Right atrium auricular region (tissue), 2 donors: ENCODE data around the gene SLC7A5. TPM values are rescaled to one million over a fixed set of nuclear protein-coding genes. Genes with fewer than 3 reads are reported as not detected.
"Not testable (repeated sequence)": the region's sequence is repeated elsewhere in the genome, so short reads cannot be mapped to it uniquely, and the experiment has no call there.

Experiments used
- DNase-seq: peaks from one replicate; pipeline ENCODE4 v3.0.0-alpha.2; 2019; ENCODE audit warnings: low spot score
- H3K27ac ChIP-seq, 2 donors: fragments of 200-600 bp; sonication (generic); 1 replicate in 1 of 2; 2 replicates in 1 of 2; pipeline ENCODE4 v1.5.1; 2016 to 2019
- H3K27me3 ChIP-seq, 2 donors: fragments of 200-600 bp; sonication (generic); one replicate each; pipeline versions ENCODE4 v1.5.1 to v1.6.0; 2017 to 2019
- H3K36me3 ChIP-seq: fragments of 200-600 bp; sonication (generic); one replicate; pipeline ENCODE4 v1.5.1; 2016
- H3K4me1 ChIP-seq, 2 donors: fragments of 200-600 bp; sonication (generic); one replicate each; pipeline versions ENCODE4 v1.5.1 to v1.6.0; 2017 to 2019
- H3K4me3 ChIP-seq, 2 donors: fragments of 200-600 bp; sonication (generic); 1 replicate in 1 of 2; 2 replicates in 1 of 2; pipeline ENCODE4 v1.5.1; 2017 to 2019; ENCODE audit warnings: mild to moderate bottlenecking in 1 of 2, moderate library complexity in 1 of 2
- H3K9me3 ChIP-seq, 2 donors: fragments of 200-600 bp; sonication (generic); one replicate each; pipeline ENCODE4 v1.5.1; 2019
- total RNA-seq, 2 donors: library from RNA; depleted of rRNA; stranded (reverse); fragments of >200 nt; gene quantifications; one replicate each; pipeline ENCODE4 v1.1.0, GENCODE V29; 2016
- TF ChIP-seq, protein P1 (sequence below), 2 donors: fragments of 200-600 bp; sonication (generic); IDR thresholded peaks; one replicate each; pipeline ENCODE4 v1.5.1; 2019; ENCODE audit warnings: antibody characterized with exemption in 2 of 2

Gene SLC7A5
- total RNA-seq, 2 donors from 2014 or later, result 5.8 to 12.8 TPM

DNA sequence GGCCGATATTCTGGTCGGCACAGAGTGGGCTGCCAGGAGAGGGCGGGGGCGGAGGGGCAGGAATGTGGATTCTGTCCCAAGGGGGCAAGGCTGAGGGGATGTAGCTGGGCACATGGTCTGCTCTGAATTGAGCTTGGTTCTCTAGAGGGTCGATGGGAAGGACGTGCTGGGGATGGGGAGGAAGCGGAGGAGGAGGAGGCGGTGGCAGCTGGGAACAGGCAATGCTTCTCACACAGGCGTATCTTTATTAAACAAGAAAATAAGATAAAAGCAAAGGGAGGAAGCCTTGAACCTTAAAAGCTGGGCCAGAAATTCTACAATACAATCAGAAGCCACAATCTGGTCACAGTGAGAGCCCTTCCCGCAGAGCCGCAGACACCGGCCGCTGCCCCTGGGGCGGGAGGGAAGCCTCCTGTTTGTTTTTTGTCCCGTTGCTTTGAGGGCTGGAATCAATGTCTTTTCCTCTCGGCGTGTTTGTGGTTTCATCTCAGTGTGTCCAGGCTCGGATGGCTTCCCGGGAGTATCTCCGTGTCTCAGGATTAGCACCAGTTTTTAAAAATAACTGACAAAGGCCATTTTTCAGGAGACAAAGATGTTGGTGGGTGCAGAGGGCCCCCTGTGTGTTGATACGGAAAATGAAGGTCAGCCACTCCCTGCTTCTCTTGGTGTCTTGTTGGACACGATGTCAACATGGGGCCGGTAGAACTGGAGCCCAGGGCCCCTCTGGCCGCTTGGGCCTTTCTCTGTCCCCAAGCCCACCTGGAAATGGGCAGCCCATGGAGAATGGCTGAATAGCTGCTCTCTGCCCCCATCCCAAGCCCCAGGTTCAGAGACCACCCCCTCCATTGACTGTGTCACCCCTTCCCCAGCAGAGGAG, 12.3 kb upstream of the SLC7A5 start:
- no peaks in the 10 kb centered on the region for H3K36me3 ChIP-seq
- no peaks in the 10 kb centered on the region for H3K4me1 ChIP-seq
- no peak overlapping the region for H3K4me3 ChIP-seq
- H3K27me3 ChIP-seq, result no peaks in the 10 kb centered on the region
- TF ChIP-seq, protein P1, sequence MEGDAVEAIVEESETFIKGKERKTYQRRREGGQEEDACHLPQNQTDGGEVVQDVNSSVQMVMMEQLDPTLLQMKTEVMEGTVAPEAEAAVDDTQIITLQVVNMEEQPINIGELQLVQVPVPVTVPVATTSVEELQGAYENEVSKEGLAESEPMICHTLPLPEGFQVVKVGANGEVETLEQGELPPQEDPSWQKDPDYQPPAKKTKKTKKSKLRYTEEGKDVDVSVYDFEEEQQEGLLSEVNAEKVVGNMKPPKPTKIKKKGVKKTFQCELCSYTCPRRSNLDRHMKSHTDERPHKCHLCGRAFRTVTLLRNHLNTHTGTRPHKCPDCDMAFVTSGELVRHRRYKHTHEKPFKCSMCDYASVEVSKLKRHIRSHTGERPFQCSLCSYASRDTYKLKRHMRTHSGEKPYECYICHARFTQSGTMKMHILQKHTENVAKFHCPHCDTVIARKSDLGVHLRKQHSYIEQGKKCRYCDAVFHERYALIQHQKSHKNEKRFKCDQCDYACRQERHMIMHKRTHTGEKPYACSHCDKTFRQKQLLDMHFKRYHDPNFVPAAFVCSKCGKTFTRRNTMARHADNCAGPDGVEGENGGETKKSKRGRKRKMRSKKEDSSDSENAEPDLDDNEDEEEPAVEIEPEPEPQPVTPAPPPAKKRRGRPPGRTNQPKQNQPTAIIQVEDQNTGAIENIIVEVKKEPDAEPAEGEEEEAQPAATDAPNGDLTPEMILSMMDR (IDR thresholded peaks at IDR 0.05), result no peak
- H3K9me3 ChIP-seq, result no peaks in the 10 kb centered on the region
- DNase-seq, result no peak
- no peak overlapping the region for H3K27ac ChIP-seq

DNA sequence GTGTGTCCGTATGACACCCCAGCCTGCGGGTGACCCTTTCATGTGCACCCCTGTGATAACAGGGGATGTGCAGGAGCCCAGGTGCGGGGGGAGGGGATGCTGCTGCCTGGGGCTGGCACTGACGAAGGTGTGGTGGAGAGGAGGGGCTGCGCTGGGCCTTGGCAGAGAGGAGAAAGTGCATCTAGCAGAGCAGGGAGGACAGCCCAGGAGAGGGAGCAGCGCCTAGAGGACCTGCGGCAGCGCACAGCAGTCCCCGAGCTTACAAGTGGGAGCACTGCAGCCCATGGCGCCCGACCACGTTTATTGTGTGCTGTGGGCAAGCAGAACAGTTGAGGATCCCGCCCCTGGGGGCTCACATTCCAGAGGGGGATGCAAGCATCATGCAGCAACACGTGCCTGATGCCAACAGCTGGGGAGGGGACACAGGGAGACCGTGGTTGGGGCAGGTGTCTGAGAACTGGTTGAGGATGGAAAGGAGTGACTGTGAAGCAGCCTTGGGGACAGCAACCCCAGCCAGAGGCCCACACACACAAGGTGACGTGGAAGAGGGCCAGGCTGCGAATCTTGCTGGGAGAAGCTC, 10.9 kb upstream of the SLC7A5 start:
- Histone ChIP-seq H3K4me3 (no peak overlapping the region), H3K36me3 (no peaks in the 10 kb centered on the region), H3K4me1 (no peaks in the 10 kb centered on the region), H3K27me3 (no peaks in the 10 kb centered on the region), H3K27ac (no peak overlapping the region), H3K9me3 (no peaks in the 10 kb centered on the region)
- no peak for DNase-seq
- TF ChIP-seq, protein P1 (IDR thresholded peaks at IDR 0.05), result no peak

DNA sequence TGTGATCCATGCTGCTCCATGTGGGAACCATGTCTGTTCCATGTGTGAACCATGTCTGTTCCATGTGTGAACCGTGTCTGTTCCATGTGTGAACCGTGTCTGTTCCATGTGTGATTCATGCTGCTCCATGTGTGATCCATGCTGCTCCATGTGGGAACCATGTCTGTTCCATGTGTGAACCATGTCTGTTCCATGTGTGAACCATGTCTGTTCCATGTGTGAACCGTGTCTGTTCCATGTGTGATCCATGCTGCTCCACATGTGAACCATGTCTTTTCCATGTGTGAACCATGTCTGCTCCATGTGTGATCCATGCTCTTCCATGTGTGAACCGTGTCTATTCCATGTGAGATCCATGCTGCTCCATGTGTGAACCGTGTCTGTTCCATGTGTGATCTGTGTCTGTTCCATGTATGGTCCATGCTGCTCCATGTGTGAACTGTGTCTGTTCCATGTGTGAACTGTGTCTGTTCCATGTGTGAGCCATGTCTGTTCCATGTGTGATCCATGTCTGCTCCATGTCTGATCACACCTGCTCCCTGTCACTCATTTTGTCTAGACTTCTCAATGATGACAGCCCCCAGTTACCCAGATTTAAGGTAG, 10.2 kb upstream of the SLC7A5 start:
- not testable (repeated sequence) for H3K36me3 ChIP-seq, H3K27me3 ChIP-seq, H3K9me3 ChIP-seq, H3K4me3 ChIP-seq, H3K27ac ChIP-seq, H3K4me1 ChIP-seq, DNase-seq

DNA sequence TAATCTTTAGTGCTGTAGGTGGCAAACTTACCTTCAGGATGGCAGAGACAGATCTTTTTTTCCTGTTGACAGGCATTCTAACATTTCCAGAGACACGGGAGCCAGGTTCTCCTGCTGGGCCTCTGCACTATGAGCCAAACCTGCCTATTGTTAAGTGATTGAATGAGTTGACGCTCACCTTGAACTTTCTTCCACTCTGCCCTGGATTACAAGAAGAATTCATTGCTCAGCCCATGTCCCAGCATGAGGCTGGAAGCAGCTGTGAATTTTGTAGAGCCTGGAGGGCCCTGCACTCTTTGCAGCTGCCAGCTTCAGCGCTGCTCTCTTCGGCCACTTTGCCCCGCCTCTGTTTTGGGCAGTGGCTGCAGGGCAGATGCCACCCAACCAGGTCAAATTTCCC, 9.4 kb upstream of the SLC7A5 start:
- no peak for DNase-seq
- TF ChIP-seq, protein P1 (IDR thresholded peaks at IDR 0.05), result no peak
- Histone ChIP-seq H3K27ac (no peak overlapping the region), H3K36me3 (no peaks in the 10 kb centered on the region), H3K4me1 (no peaks in the 10 kb centered on the region), H3K27me3 (no peaks in the 10 kb centered on the region), H3K4me3 (no peak overlapping the region), H3K9me3 (no peaks in the 10 kb centered on the region)

DNA sequence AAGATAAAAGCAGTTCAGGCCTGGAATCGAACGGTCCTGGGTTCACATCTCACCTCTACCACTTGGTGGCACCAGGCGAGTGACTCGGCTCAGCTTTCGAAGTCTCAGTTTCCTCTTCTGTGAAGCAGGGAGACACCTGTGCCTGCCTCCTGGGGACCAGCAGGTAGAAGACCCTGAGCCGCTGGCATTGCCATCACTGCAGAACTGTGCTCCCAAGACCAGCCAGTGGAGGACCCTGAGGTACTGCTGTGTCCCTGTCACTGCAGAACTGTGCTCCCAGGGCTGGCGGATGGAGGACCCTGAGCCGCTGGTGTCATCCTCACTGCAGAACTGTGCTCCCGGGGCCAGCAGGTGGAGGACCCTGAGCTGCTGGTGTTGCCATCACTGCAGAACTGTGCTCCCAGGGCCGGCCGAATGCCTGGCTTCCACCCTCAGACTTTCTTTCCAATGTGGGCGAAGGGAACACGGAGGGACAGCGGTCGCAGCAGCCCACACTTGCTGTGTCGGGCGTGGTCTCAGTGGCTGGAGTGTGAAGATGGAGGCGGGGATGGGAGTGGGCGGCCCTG, 8.7 kb upstream of the SLC7A5 start:
- TF ChIP-seq, protein P1 (IDR thresholded peaks at IDR 0.05), result no peak
- H3K36me3 ChIP-seq, result no peaks in the 10 kb centered on the region
- no peaks in the 10 kb centered on the region for H3K4me1 ChIP-seq
- no peak for DNase-seq
- H3K4me3 ChIP-seq, result no peak overlapping the region
- no peak overlapping the region for H3K27ac ChIP-seq
- no peaks in the 10 kb centered on the region for H3K9me3 ChIP-seq
- no peaks in the 10 kb centered on the region for H3K27me3 ChIP-seq
